Osteoblast (primary cell): ENCODE data around the gene TBX10. TPM values are rescaled to one million over a fixed set of nuclear protein-coding genes. Genes with fewer than 3 reads are reported as not detected.

Experiments used
- DNase-seq: peaks from one replicate; pipeline ENCODE4 v3.0.0; 2011; ENCODE audit warnings: low spot score, mixed read lengths; ENCODE audit not compliant: insufficient read length; ENCODE audit errors: missing footprints
- H2AFZ ChIP-seq: 2 replicates; pipeline ENCODE4 v1.6.0; 2011; ENCODE audit warnings: mild to moderate bottlenecking, low read length
- H3K27ac ChIP-seq: 2 replicates; pipeline ENCODE4 v1.5.1; 2011; ENCODE audit warnings: mild to moderate bottlenecking, low read depth, low read length, moderate library complexity
- H3K27me3 ChIP-seq: 2 replicates; pipeline ENCODE4 v1.6.0; 2012; ENCODE audit warnings: mild to moderate bottlenecking, control low read depth, inconsistent platforms, low read length, moderate library complexity; ENCODE audit not compliant: insufficient read depth
- H3K36me3 ChIP-seq: 2 replicates; pipeline ENCODE4 v1.5.1; 2011; ENCODE audit warnings: mild to moderate bottlenecking, low read length, control low read depth, moderate library complexity; ENCODE audit not compliant: insufficient read depth
- H3K4me1 ChIP-seq: 2 replicates; pipeline ENCODE4 v1.5.1; 2011; ENCODE audit warnings: mild to moderate bottlenecking, low read length, control low read depth, moderate library complexity; ENCODE audit not compliant: insufficient read depth
- H3K4me2 ChIP-seq: 2 replicates; pipeline ENCODE4 v1.6.0; 2011; ENCODE audit warnings: mild to moderate bottlenecking, low read length; ENCODE audit not compliant: insufficient read depth
- H3K4me3 ChIP-seq: fragments of 200-600 bp; sonication (generic); 3 replicates; pipeline ENCODE4 v1.5.1; 2012; ENCODE audit warnings: mild to moderate bottlenecking, low read length, inconsistent platforms; ENCODE audit not compliant: insufficient read depth
- H3K79me2 ChIP-seq: 2 replicates; pipeline ENCODE4 v1.6.0; 2012; ENCODE audit warnings: mild to moderate bottlenecking, low read length, control low read depth, inconsistent platforms; ENCODE audit not compliant: insufficient read depth
- H3K9me3 ChIP-seq: 2 replicates; pipeline ENCODE4 v1.5.1; 2011; ENCODE audit warnings: low read depth, low read length, control low read depth
- H4K20me1 ChIP-seq: 2 replicates; pipeline ENCODE4 v1.6.0; 2012; ENCODE audit warnings: mild to moderate bottlenecking, low read length, control low read depth; ENCODE audit not compliant: insufficient read depth
- CTCF ChIP-seq: IDR thresholded peaks from 2 replicates; pipeline ENCODE4 v1.5.1; 2011; ENCODE audit warnings: mild to moderate bottlenecking, low read depth, low read length, moderate library complexity; ENCODE audit errors: extremely low read depth
- total RNA-seq: library from RNA; depleted of rRNA; stranded (reverse); fragments of >200 nt; gene quantifications from 2 replicates; pipeline ENCODE4 v1.2.3, GENCODE V29; 2012

The TBX10 gene
- total RNA-seq, 1 donor = not detected

- Histone ChIP-seq H3K27me3 (peaks cover 29% of the 10 kb centered on the region), H4K20me1 (no peaks in the 10 kb centered on the region), H3K4me1 (peaks cover 7% of the 10 kb centered on the region), H3K79me2 (no peaks in the 10 kb centered on the region), H3K27ac (peak overlapping the region; percentile 20), H3K4me3 (peak overlapping the region; percentile 67), H3K4me2 (peak overlapping the region; percentile 85), H2AFZ (peak overlapping the region; percentile 88), H3K36me3 (peaks cover 16% of the 10 kb centered on the region), H3K9me3 (no peaks in the 10 kb centered on the region)
- peak; percentile 66 for TF ChIP-seq CTCF
- DNase-seq = peak; percentile 95
Observed at GRCh38 chr11:67613960-67614715, 25.4 kb downstream of the TBX10 start.

GRCh38 chr11:67613313-67613959 lies 26.1 kb downstream of the TBX10 start:
- Histone ChIP-seq H4K20me1 (no peaks in the 10 kb centered on the region), H3K4me1 (peaks cover 7% of the 10 kb centered on the region), H3K4me2 (peak overlapping the region; percentile 85), H3K27ac (peak overlapping the region; percentile 20), H3K36me3 (peaks cover 23% of the 10 kb centered on the region), H3K79me2 (peaks cover under 1% of the 10 kb centered on the region), H2AFZ (peak overlapping the region; percentile 88), H3K9me3 (no peaks in the 10 kb centered on the region), H3K4me3 (peak overlapping the region; percentile 67), H3K27me3 (peaks cover 29% of the 10 kb centered on the region)
- peak; percentile 45 for DNase-seq
- no peak for TF ChIP-seq CTCF

GRCh38 chr11:67612751-67613150 lies 26.8 kb downstream of the TBX10 start:
- Histone ChIP-seq H3K4me2 (no peak overlapping the region), H3K9me3 (no peaks in the 10 kb centered on the region), H3K4me3 (no peak overlapping the region), H2AFZ (no peak overlapping the region), H3K27me3 (peaks cover 23% of the 10 kb centered on the region), H3K79me2 (peaks cover 7% of the 10 kb centered on the region), H3K36me3 (peaks cover 26% of the 10 kb centered on the region), H3K27ac (no peak overlapping the region), H4K20me1 (no peaks in the 10 kb centered on the region), H3K4me1 (peaks cover 9% of the 10 kb centered on the region)
- no peak for TF ChIP-seq CTCF
- DNase-seq = no peak
